Endothelial cell of coronary artery (primary cell): ENCODE results near the gene RPP38. TPM values are rescaled to one million over a fixed set of nuclear protein-coding genes. Genes with fewer than 3 reads are reported as not detected.

ENCODE experiments used
- total RNA-seq: library from RNA; depleted of rRNA; stranded (reverse); fragments of >200 nt; gene quantifications from 2 replicates; pipeline ENCODE4 v1.2.3, GENCODE V29; 2014

The RPP38 gene, protein sequence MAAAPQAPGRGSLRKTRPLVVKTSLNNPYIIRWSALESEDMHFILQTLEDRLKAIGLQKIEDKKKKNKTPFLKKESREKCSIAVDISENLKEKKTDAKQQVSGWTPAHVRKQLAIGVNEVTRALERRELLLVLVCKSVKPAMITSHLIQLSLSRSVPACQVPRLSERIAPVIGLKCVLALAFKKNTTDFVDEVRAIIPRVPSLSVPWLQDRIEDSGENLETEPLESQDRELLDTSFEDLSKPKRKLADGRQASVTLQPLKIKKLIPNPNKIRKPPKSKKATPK
- total RNA-seq, result 8.0 and 9.1 TPM in 2 replicates

GRCh38 chr10:15097011-15097812 lies at the start of gene RPP38:
Gene RPP38, plus strand, starts transcription at chr10:15097355. Its CDS starts 5,960 bp downstream, at chr10:15103315.

GRCh38 chr10:15088428-15089261 lies 8.5 kb upstream of the RPP38 start, which contains the start of gene ACBD7:
Gene ACBD7, minus strand, starts transcription at chr10:15088776. Its CDS starts 48 bp downstream, at chr10:15088728.

Other genes starting within 250 kb of the RPP38 start
- 14.1 and 15.7 TPM in 2 replicates for gene SUV39H2, start 218.5 kb upstream of the RPP38 start, total RNA-seq
- 5.7 and 8.3 TPM in 2 replicates for gene DCLRE1C, start 143.3 kb upstream of the RPP38 start, total RNA-seq
- gene MEIG1, start 138.0 kb upstream of the RPP38 start, total RNA-seq, result not detected in 2 replicates
- gene OLAH, start 53.4 kb upstream of the RPP38 start, total RNA-seq, result 0.09 and 5.4 TPM in 2 replicates
- gene ACBD7, start 8.6 kb upstream of the RPP38 start, total RNA-seq, result 1.4 and 1.9 TPM in 2 replicates
- 49.8 and 81.8 TPM in 2 replicates for gene NMT2, start 71.3 kb downstream of the RPP38 start, total RNA-seq